Astrocyte (in vitro differentiated cells and primary cell): ENCODE data around the gene C6orf89. TPM values are rescaled to one million over a fixed set of nuclear protein-coding genes. Genes with fewer than 3 reads are reported as not detected.

ENCODE experiments used
- DNase-seq: peaks from one replicate; pipeline ENCODE4 v3.0.0-alpha.2; 2010; ENCODE audit warnings: low read depth
- FAIRE-seq: peaks from 2 replicates; lab custom pipeline; 2011; peaks lifted over from hg19 to GRCh38; lab: Jason Lieb, UNC
- H2AFZ ChIP-seq: 2 replicates; pipeline ENCODE4 v1.6.0; 2012; ENCODE audit warnings: low read depth, low read length, inconsistent platforms
- H3K27ac ChIP-seq: 2 replicates; pipeline ENCODE4 v1.5.1; 2011; ENCODE audit warnings: low read depth, low read length, inconsistent platforms
- H3K27me3 ChIP-seq: 2 replicates; pipeline ENCODE4 v1.6.0; 2011; ENCODE audit warnings: low read length, inconsistent platforms; ENCODE audit not compliant: insufficient read depth
- H3K36me3 ChIP-seq: 2 replicates; pipeline ENCODE4 v1.5.1; 2011; ENCODE audit warnings: low read length, inconsistent platforms; ENCODE audit not compliant: insufficient read depth
- H3K4me1 ChIP-seq: 2 replicates; pipeline ENCODE4 v1.5.1; 2011; ENCODE audit warnings: low read length, inconsistent platforms; ENCODE audit not compliant: insufficient read depth
- H3K4me2 ChIP-seq: 2 replicates; pipeline ENCODE4 v1.6.0; 2012; ENCODE audit warnings: low read length, inconsistent platforms
- H3K4me3 ChIP-seq: 2 replicates; pipeline ENCODE4 v1.5.1; 2011; ENCODE audit warnings: low read depth, mild to moderate bottlenecking, low read length, inconsistent platforms; ENCODE audit not compliant: insufficient read depth
- H3K79me2 ChIP-seq: 2 replicates; pipeline ENCODE4 v1.6.0; 2012; ENCODE audit warnings: mild to moderate bottlenecking, low read length, inconsistent platforms; ENCODE audit not compliant: insufficient read depth
- H3K9ac ChIP-seq: 2 replicates; pipeline ENCODE4 v1.6.0; 2012; ENCODE audit warnings: mild to moderate bottlenecking, low read length, inconsistent platforms
- H3K9me3 ChIP-seq: 2 replicates; pipeline ENCODE4 v1.5.1; 2012; ENCODE audit warnings: low read depth, mild to moderate bottlenecking, low read length, inconsistent platforms; ENCODE audit not compliant: insufficient read depth
- H4K20me1 ChIP-seq: 2 replicates; pipeline ENCODE4 v1.6.0; 2012; ENCODE audit warnings: low read length, inconsistent platforms; ENCODE audit not compliant: insufficient read depth
- H3K27ac Mint-ChIP-seq: one replicate; pipeline ENCODE4 v1.8.0; 2021; ENCODE audit warnings: mild to moderate bottlenecking, mixed read lengths; ENCODE audit not compliant: unreplicated experiment
- H3K27me3 Mint-ChIP-seq: one replicate; pipeline ENCODE4 v1.8.0; 2021; ENCODE audit warnings: low read depth, mixed read lengths; ENCODE audit not compliant: unreplicated experiment
- H3K36me3 Mint-ChIP-seq: one replicate; pipeline ENCODE4 v1.8.0; 2021; ENCODE audit warnings: low read depth, mixed read lengths; ENCODE audit not compliant: unreplicated experiment
- H3K4me1 Mint-ChIP-seq: one replicate; pipeline ENCODE4 v1.8.0; 2021; ENCODE audit warnings: low read depth, mixed read lengths; ENCODE audit not compliant: unreplicated experiment
- H3K4me3 Mint-ChIP-seq: one replicate; pipeline ENCODE4 v1.8.0; 2021; ENCODE audit warnings: mild to moderate bottlenecking, moderate library complexity, mixed read lengths; ENCODE audit not compliant: unreplicated experiment
- H3K9me3 Mint-ChIP-seq: one replicate; pipeline ENCODE4 v1.8.0; 2021; ENCODE audit warnings: mild to moderate bottlenecking, mixed read lengths; ENCODE audit not compliant: unreplicated experiment
- EZH2 ChIP-seq: IDR thresholded peaks from 2 replicates; pipeline ENCODE4 v1.6.1; 2012; ENCODE audit warnings: mild to moderate bottlenecking, low read length, inconsistent platforms; ENCODE audit not compliant: insufficient read depth
- total RNA-seq: library from RNA; stranded (reverse); gene quantifications from 2 replicates; pipeline ENCODE4 v1.2.1, GENCODE V29; 2021
- TF ChIP-seq, protein P1 (sequence below): IDR thresholded peaks from 2 replicates; pipeline ENCODE4 v1.5.1; 2011; ENCODE audit warnings: low read depth, mild to moderate bottlenecking, inconsistent platforms, low read length, moderate library complexity; ENCODE audit not compliant: insufficient read depth

C6orf89 gene
- total RNA-seq, 1 donor from 2014 or later = 37.8 TPM

DNA sequence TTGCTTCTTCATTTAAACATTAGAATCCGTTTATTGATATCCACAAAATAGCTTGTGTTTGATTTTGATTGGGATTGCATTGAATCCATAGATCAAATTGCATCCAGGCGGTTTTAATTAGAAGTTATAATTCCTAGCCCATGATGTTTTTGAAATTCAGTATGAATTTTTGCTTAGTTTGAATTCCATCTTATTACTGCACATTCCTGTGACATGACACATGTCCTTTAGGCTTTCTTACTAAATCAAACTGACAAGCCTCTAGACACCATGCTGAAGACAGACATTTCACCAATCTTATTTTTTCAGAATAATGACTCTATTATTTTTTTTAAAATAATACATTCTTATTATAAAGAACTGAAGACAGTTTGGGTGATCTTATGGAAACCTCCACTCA lies 47.4 kb downstream of the C6orf89 start:
- TF ChIP-seq, protein P1, sequence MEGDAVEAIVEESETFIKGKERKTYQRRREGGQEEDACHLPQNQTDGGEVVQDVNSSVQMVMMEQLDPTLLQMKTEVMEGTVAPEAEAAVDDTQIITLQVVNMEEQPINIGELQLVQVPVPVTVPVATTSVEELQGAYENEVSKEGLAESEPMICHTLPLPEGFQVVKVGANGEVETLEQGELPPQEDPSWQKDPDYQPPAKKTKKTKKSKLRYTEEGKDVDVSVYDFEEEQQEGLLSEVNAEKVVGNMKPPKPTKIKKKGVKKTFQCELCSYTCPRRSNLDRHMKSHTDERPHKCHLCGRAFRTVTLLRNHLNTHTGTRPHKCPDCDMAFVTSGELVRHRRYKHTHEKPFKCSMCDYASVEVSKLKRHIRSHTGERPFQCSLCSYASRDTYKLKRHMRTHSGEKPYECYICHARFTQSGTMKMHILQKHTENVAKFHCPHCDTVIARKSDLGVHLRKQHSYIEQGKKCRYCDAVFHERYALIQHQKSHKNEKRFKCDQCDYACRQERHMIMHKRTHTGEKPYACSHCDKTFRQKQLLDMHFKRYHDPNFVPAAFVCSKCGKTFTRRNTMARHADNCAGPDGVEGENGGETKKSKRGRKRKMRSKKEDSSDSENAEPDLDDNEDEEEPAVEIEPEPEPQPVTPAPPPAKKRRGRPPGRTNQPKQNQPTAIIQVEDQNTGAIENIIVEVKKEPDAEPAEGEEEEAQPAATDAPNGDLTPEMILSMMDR = no peak
- TF ChIP-seq EZH2 = no peak
- Histone ChIP-seq H3K27me3 (peaks cover 2% of the 10 kb centered on the region), H3K9me3 (no peaks in the 10 kb centered on the region), H2AFZ (no peak overlapping the region), H3K4me2 (no peak overlapping the region), H3K36me3 (no peaks in the 10 kb centered on the region), H3K9ac (no peak overlapping the region), H4K20me1 (no peaks in the 10 kb centered on the region), H3K27ac (no peak overlapping the region), H3K4me1 (peaks cover 12% of the 10 kb centered on the region), H3K79me2 (no peaks in the 10 kb centered on the region), H3K4me3 (no peak overlapping the region)
- no peaks in the 10 kb centered on the region for H3K27me3 Mint-ChIP-seq
- H3K9me3 Mint-ChIP-seq = no peaks in the 10 kb centered on the region
- H3K27ac Mint-ChIP-seq = peak overlapping the region; percentile 38
- no peak overlapping the region for H3K4me3 Mint-ChIP-seq
- H3K36me3 Mint-ChIP-seq = no peaks in the 10 kb centered on the region
- peaks cover 12% of the 10 kb centered on the region for H3K4me1 Mint-ChIP-seq
- DNase-seq = peak; percentile 38
- no peak for FAIRE-seq

DNA sequence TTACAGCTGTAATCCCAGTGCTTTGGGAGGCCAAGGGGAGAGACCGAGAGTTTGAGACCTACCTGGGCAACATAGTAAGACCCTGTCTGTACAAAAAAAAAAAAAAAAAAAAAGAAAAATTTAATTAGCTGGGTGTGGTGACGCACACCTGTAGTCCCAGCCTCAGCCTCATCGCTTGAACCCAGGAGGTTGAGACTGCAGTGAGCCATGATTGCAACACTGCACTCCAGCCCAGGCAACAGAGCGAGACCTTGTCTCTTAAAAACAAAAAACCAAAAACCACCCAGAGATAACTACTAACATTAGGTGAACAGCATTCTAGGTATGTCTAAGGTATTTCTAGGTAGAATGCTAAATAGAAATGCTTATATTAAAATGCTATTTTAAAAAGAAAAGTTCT lies 47.8 kb downstream of the C6orf89 start:
- no peak overlapping the region for H3K4me3 Mint-ChIP-seq
- H3K36me3 Mint-ChIP-seq = no peaks in the 10 kb centered on the region
- TF ChIP-seq, protein P1 = no peak
- DNase-seq = no peak
- Histone ChIP-seq H3K4me3 (no peak overlapping the region), H3K9me3 (no peaks in the 10 kb centered on the region), H3K79me2 (no peaks in the 10 kb centered on the region), H3K4me2 (no peak overlapping the region), H3K36me3 (no peaks in the 10 kb centered on the region), H3K27ac (no peak overlapping the region), H2AFZ (no peak overlapping the region), H3K27me3 (peaks cover 2% of the 10 kb centered on the region), H3K4me1 (peaks cover 15% of the 10 kb centered on the region), H3K9ac (no peak overlapping the region), H4K20me1 (no peaks in the 10 kb centered on the region)
- no peak for FAIRE-seq
- no peak overlapping the region for H3K27ac Mint-ChIP-seq
- H3K9me3 Mint-ChIP-seq = no peaks in the 10 kb centered on the region
- peaks cover 10% of the 10 kb centered on the region for H3K4me1 Mint-ChIP-seq
- H3K27me3 Mint-ChIP-seq = no peaks in the 10 kb centered on the region

DNA sequence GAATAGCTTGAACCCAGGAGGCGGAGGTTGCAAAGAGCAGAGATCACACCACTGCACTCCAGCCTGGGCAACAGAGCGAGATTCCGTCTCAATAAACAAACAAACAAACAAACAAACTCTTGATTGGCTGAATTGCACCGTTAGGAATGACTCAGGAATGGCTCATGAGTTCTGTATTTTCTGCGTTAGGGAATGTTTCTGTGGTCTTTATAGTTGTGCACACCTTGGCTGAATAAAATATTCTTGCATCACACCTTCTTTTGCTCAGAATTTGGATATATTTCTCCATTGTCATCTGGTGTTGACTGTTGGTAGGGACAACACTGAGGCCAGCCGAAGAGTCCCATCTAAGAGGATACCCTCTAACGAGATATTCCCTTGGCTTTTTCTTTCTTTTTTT lies 49.1 kb downstream of the C6orf89 start:
- Histone ChIP-seq H3K4me1 (peaks cover 13% of the 10 kb centered on the region), H3K9ac (no peak overlapping the region), H3K4me3 (no peak overlapping the region), H3K27me3 (peaks cover 2% of the 10 kb centered on the region), H3K4me2 (no peak overlapping the region), H3K9me3 (no peaks in the 10 kb centered on the region), H4K20me1 (no peaks in the 10 kb centered on the region), H2AFZ (no peak overlapping the region), H3K27ac (no peak overlapping the region), H3K79me2 (no peaks in the 10 kb centered on the region), H3K36me3 (no peaks in the 10 kb centered on the region)
- Mint-ChIP-seq H3K27ac (no peak overlapping the region), H3K36me3 (no peaks in the 10 kb centered on the region), H3K4me1 (peaks cover 8% of the 10 kb centered on the region), H3K27me3 (no peaks in the 10 kb centered on the region), H3K9me3 (no peaks in the 10 kb centered on the region), H3K4me3 (no peak overlapping the region)
- FAIRE-seq (peak; percentile 5), DNase-seq (no peak)
- no peak for TF ChIP-seq EZH2
